ENCODE measurements around the gene CAMTA1.

- TF ChIP-seq, protein P1, sequence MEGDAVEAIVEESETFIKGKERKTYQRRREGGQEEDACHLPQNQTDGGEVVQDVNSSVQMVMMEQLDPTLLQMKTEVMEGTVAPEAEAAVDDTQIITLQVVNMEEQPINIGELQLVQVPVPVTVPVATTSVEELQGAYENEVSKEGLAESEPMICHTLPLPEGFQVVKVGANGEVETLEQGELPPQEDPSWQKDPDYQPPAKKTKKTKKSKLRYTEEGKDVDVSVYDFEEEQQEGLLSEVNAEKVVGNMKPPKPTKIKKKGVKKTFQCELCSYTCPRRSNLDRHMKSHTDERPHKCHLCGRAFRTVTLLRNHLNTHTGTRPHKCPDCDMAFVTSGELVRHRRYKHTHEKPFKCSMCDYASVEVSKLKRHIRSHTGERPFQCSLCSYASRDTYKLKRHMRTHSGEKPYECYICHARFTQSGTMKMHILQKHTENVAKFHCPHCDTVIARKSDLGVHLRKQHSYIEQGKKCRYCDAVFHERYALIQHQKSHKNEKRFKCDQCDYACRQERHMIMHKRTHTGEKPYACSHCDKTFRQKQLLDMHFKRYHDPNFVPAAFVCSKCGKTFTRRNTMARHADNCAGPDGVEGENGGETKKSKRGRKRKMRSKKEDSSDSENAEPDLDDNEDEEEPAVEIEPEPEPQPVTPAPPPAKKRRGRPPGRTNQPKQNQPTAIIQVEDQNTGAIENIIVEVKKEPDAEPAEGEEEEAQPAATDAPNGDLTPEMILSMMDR (IDR thresholded peaks at IDR 0.05): no peak
- TF ChIP-seq EZH2 (IDR thresholded peaks at IDR 0.05): no peak
- no peak for TF ChIP-seq EZH2phosphoT487 (IDR thresholded peaks at IDR 0.05)
Observed at GRCh38 chr1:6864166-6864565, 78.9 kb downstream of the CAMTA1 start.

All from neural progenitor cell (in vitro differentiated cells).